Astrocyte (in vitro differentiated cells and primary cell): ENCODE measurements around the gene IFNLR1.

Experiments used
- CTCF ChIP-seq: IDR thresholded peaks from 2 replicates; pipeline ENCODE4 v1.5.1; 2011; ENCODE audit warnings: low read depth, mild to moderate bottlenecking, inconsistent platforms, low read length, moderate library complexity; ENCODE audit not compliant: insufficient read depth
- EZH2 ChIP-seq: IDR thresholded peaks from 2 replicates; pipeline ENCODE4 v1.6.1; 2012; ENCODE audit warnings: mild to moderate bottlenecking, low read length, inconsistent platforms; ENCODE audit not compliant: insufficient read depth

- TF ChIP-seq CTCF = no peak
- no peak for TF ChIP-seq EZH2
Measured at GRCh38 chr1:24104854-24105253, 82.2 kb downstream of the IFNLR1 start.
